Stimulated activated CD8-positive, alpha-beta memory T cell treated with anti-CD3 and anti-CD28 coated beads, Interleukin-15, amount 100 ng/mL, for 48 hours (primary cell): ENCODE results near the gene EHBP1L1.
A peak's percentile ranks its signal among the peaks of the same experiment; 100 is the strongest.

Source experiments
- DNase-seq, 2 donors: peaks; one replicate each; pipeline ENCODE4 v3.0.0-alpha.2; 2020; ENCODE audit warnings: low read depth in 2 of 2

EHBP1L1 gene

GRCh38 chr11:65546217-65546958 lies 29.5 kb upstream of the EHBP1L1 start:
- peak; percentile 95 to 96 for DNase-seq

- DNase-seq, result no peak
Measured at GRCh38 chr11:65547446-65548125, 28.3 kb upstream of the EHBP1L1 start.

- DNase-seq, result no peak
Measured at GRCh38 chr11:65548395-65548794, 27.5 kb upstream of the EHBP1L1 start.

DNA sequence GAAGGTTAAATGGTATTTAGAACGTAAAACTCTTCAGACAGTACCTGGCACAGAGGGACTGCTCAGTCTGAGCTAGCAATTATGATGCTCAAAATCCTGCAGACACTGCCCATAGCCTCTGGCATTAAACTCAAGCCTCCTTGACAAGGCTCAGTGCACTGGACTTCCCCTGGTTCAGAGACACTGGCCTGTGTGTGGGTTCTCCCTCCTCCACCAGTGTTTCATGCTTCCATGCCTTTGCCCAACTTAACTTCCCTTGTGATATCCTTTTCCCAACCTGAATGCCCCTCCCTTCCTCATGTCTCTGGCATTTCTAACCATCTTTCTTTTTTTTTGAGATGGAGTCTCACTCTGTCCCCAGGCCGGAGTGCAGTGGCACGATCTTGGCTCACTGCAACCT lies 26.8 kb upstream of the EHBP1L1 start:
- DNase-seq, result no peak

DNA sequence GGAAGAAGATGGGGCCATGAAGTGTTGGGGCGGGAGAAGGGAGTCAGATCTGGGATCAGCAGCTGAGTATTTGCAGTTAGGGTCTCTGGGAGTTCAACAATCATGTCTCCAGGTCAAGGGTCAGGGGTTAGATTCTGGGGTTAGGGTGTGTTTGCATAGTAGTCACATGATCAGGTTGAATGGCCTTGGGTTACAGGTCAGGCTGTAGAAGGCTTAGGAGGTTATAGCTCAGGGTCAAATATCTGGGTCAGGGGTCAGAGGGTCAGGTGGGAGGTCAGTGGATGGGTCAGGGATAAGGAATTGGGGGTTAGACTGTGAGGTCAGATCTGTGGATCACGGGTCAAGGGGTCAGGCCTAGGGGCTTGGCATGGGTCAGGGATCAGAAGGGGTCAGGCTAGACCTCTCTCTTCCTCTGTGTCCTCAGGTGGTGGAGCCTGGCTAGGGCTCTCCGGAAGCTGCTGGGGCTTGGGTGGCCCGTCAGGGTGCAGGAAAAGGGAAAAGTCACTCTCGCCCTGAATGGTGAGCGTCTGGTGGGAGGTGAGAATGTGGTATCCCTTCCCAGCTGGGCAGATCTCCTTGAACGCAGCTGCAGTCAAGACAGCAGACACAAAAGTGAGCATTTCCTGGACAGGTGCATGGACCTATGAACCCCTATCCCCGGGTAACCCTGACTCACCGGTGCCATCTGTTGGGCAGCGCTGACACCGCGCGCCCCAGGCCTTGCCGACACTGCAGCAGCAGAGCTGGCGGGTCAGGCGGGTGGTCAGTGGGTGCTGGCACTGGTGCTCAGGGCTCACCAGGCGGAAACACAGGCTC lies 24.1 kb upstream of the EHBP1L1 start:
- DNase-seq, result no peak

DNA sequence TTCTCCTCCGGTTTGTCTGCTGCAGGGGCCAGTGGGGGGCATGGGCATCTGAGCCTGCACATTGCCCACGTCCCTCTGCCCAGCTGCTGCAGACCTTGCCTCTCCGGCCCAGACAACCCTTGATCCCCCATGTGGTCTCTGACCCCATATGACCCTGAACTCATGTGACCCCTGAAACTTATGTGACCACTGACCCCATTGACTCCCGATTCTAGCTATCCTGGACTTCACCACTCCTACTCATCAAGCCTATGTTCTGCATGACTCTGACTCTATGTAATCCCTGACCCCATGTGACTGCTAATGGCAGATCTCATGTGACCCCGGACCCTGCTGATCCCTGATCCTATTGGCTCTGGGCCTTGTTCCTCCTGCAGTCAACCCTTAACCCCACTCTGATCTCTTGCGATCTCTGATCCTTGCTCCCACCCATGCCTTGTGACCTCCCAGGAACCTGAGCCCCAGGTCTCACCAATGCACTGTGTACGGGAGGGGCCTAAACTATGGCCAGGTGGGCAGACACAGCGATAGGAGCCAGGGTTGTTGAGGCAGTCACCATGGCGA lies 23.4 kb upstream of the EHBP1L1 start:
- no peak for DNase-seq

GRCh38 chr11:65553301-65554001 lies 22.4 kb upstream of the EHBP1L1 start:
- no peak for DNase-seq

DNA sequence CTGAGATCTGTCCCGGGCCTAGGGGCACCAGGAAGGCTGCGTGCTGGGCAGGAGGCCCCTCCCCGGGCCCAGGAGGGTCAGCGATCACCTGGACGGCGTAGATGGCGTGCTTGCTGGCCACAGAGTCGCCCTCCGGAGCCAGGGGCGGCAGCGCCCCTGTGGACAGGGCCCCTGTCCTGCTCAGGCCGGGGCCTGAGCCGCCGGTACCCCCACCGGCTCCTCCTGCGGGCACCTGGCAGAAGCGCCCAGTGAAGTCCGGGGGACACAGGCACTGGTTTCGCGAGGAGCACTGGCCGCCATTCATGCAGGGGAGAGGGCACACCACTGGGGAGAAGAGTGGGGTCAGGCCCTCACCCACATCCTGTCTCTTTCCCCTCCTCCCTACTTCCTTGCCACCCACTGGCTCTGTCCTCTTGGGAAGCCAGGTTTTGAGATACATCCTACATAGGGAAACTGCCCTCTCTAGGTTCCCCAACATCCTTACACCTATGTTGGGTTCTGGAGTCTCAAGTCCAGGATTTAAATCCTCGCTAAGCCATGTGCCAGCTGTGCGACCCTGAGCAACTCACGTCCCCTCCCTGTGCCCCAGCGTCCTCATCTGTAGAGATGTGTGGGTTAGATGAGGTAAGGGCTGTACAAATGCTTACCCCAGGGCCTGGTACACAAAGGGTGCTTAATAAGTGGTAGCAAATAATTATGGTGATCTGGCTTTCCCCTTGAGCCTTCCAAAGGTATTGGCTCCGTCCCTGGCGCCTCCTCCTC lies 21.6 kb upstream of the EHBP1L1 start:
- no peak for DNase-seq

DNA sequence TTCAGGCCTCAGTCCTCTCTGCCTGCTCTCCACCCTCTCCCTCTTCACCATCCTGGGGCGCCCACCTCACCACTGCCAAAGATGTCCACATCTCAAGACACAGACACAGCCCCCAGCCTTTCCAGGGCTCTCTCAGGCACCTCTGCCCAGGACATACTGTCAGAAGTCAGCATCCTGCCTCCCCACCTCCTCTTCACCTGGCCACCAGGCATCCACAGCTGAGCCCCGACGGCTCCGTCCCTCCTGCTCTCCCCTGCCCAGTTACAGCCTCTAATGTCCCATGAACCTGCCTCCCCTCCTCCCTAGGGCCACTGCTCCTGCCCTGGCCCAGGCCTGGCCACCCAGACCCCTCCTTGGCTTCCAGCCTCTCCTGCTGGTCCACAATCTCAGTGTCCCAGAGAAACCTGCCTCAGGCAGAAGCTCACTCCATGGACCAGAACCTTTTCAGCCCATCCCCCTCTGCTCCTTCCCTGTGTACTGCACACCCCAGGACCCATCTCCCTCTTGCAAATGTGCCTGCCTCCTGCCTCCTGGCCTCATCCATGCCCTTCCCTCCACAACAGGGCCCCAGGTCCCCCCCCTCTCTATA lies 20.9 kb upstream of the EHBP1L1 start:
- DNase-seq, result no peak

DNA sequence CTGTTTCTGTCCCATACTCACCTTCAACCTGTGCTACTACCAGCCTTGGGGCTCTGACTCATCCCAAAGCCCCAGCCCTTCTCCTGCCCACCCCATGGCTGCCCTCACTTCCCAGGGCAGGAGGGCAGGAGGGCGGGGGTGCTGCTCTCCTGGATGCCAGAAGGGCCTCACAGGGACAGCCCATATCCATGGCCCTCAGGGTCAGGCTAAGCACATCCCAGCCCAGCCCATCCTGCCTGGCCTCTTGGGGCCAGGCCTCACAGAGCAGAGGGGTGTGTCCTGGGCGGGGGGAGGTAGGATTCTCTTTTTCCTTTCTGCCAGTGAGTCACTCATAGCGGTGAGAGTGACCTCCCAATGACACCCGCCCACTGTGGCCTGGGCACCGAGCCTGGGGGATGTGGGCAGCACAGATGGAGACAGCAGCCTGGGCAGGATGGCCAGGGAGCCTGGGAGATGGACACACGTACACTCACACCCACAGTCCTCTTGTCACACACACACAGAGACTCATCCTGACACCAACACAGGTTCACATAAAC lies 20.1 kb upstream of the EHBP1L1 start:
- DNase-seq, result no peak

- no peak for DNase-seq
Measured at GRCh38 chr11:65556470-65557279, 19.2 kb upstream of the EHBP1L1 start.

GRCh38 chr11:65557280-65558001 lies 18.4 kb upstream of the EHBP1L1 start:
- DNase-seq, result no peak

GRCh38 chr11:65558002-65558929 lies 17.6 kb upstream of the EHBP1L1 start, which contains the start of gene LTBP3:
Gene LTBP3 (minus strand): TSS chr11:65558359. CDS start chr11:65557959, 400 bp downstream.
- no peak for DNase-seq

- DNase-seq, result no peak
Measured at GRCh38 chr11:65558930-65559509, 16.8 kb upstream of the EHBP1L1 start.

GRCh38 chr11:65559535-65559934 lies 16.3 kb upstream of the EHBP1L1 start:
- DNase-seq, result no peak

GRCh38 chr11:65559951-65560537 lies 15.8 kb upstream of the EHBP1L1 start:
- DNase-seq, result no peak
